ENCODE data around the gene SS18L1. TPM values are rescaled to one million over a fixed set of nuclear protein-coding genes. Genes with fewer than 3 reads are reported as not detected.

SS18L1 gene
- total RNA-seq, 1 experiment from 2014 or later, result 17.9 TPM

GRCh38 chr20:62133051-62133845, 10.3 kb upstream of the SS18L1 start:
- ChIA-PET CTCF (interaction anchor here (0.9 to 1.0 kb wide), 2 partner anchors 91 to 122 kb away, joined by 3 to 4 read pairs; no protein-coding TSS in a partner anchor), POLR2A (ENCODE audit: unreplicated experiment) (no interaction called here)
- no peak overlapping the region for H2AFZ ChIP-seq (ENCODE audit: low read length)
- no peak overlapping the region for H3K9ac ChIP-seq (ENCODE audit: low read length)
- no peak overlapping the region for H3K4me3 ChIP-seq (ENCODE audit: low read length)
- H3K4me1 ChIP-seq (ENCODE audit: insufficient read depth, low read length), result no peaks in the 10 kb centered on the region
- no peaks in the 10 kb centered on the region for H3K79me2 ChIP-seq (ENCODE audit: low read length)
- no peak for DNase-seq
- no peaks in the 10 kb centered on the region for H3K9me3 ChIP-seq (ENCODE audit: low read length)
- ATAC-seq, result 0 out of 2 replicates have a peak, but pooled peaks have one; percentile 7
- H4K20me1 ChIP-seq (ENCODE audit: low read length), result peaks cover 23% of the 10 kb centered on the region
- intact Hi-C loops (cut with micrococcal nuclease), result no loop called here
- no peaks in the 10 kb centered on the region for H3K27me3 ChIP-seq (ENCODE audit: low read length)
- H3K27ac ChIP-seq (ENCODE audit: low read length), result no peak overlapping the region
- TF ChIP-seq EZH2phosphoT487 (IDR thresholded peaks at IDR 0.05; ENCODE audit: borderline replicate concordance, low read length), result no peak
- TF ChIP-seq CTCF (conservative IDR thresholded peaks at IDR 0.05; ENCODE audit: low read depth, low read length), result no peak
- TF ChIP-seq EZH2 (IDR thresholded peaks at IDR 0.05; ENCODE audit: low read length, unreplicated experiment), result no peak
- H3K4me2 ChIP-seq (ENCODE audit: low read length), result no peak overlapping the region
- H3K36me3 ChIP-seq (ENCODE audit: low read depth, low read length), result peaks cover 55% of the 10 kb centered on the region
- H3F3A ChIP-seq (ENCODE audit: low read length, unreplicated experiment), result no peaks in the 10 kb centered on the region
- no TSS peak for BruUV-seq (replicated peaks)
- H3K9me2 ChIP-seq (replicated peaks; ENCODE audit: low read length), result no peaks in the 10 kb centered on the region

- ATAC-seq, result peak; percentile 27; the same call in 1 of the 2 replicates
- Histone ChIP-seq H3F3A (ENCODE audit: low read length, unreplicated experiment) (no peaks in the 10 kb centered on the region), H3K27me3 (ENCODE audit: low read length) (no peaks in the 10 kb centered on the region), H2AFZ (ENCODE audit: low read length) (no peak overlapping the region), H3K9ac (ENCODE audit: low read length) (no peak overlapping the region), H3K36me3 (ENCODE audit: low read depth, low read length) (peaks cover 58% of the 10 kb centered on the region), H3K4me2 (ENCODE audit: low read length) (no peak overlapping the region), H3K9me3 (ENCODE audit: low read length) (no peaks in the 10 kb centered on the region), H3K4me1 (ENCODE audit: insufficient read depth, low read length) (no peaks in the 10 kb centered on the region), H3K79me2 (ENCODE audit: low read length) (peaks cover 2% of the 10 kb centered on the region), H4K20me1 (ENCODE audit: low read length) (peaks cover 24% of the 10 kb centered on the region), H3K27ac (ENCODE audit: low read length) (no peak overlapping the region), H3K4me3 (ENCODE audit: low read length) (no peak overlapping the region), H3K9me2 (replicated peaks; ENCODE audit: low read length) (no peaks in the 10 kb centered on the region)
- TF ChIP-seq EZH2 (IDR thresholded peaks at IDR 0.05; ENCODE audit: low read length, unreplicated experiment), result no peak
- TF ChIP-seq CTCF (conservative IDR thresholded peaks at IDR 0.05; ENCODE audit: low read depth, low read length), result peak; percentile 30
- ChIA-PET POLR2A (ENCODE audit: unreplicated experiment) (no interaction called here), CTCF (interaction anchor here (0.9 to 1.0 kb wide), 2 partner anchors 92 to 123 kb away, joined by 3 to 4 read pairs; no protein-coding TSS in a partner anchor)
- BruUV-seq (replicated peaks), result no TSS peak
- no peak for DNase-seq
- intact Hi-C loops (cut with micrococcal nuclease), result no loop called here
Observed at GRCh38 chr20:62133864-62134263, 9.7 kb upstream of the SS18L1 start.

GRCh38 chr20:62134735-62135231, 8.8 kb upstream of the SS18L1 start:
- Histone ChIP-seq H3K4me2 (ENCODE audit: low read length) (no peak overlapping the region), H3K36me3 (ENCODE audit: low read depth, low read length) (peaks cover 65% of the 10 kb centered on the region), H3K4me1 (ENCODE audit: insufficient read depth, low read length) (no peaks in the 10 kb centered on the region), H3K4me3 (ENCODE audit: low read length) (no peak overlapping the region), H4K20me1 (ENCODE audit: low read length) (peaks cover 31% of the 10 kb centered on the region), H3F3A (ENCODE audit: low read length, unreplicated experiment) (no peaks in the 10 kb centered on the region), H3K79me2 (ENCODE audit: low read length) (peaks cover 11% of the 10 kb centered on the region), H3K27me3 (ENCODE audit: low read length) (no peaks in the 10 kb centered on the region), H2AFZ (ENCODE audit: low read length) (no peak overlapping the region), H3K9me2 (replicated peaks; ENCODE audit: low read length) (no peaks in the 10 kb centered on the region), H3K9ac (ENCODE audit: low read length) (no peak overlapping the region), H3K9me3 (ENCODE audit: low read length) (no peaks in the 10 kb centered on the region), H3K27ac (ENCODE audit: low read length) (no peak overlapping the region)
- BruUV-seq (replicated peaks), result no TSS peak
- DNase-seq (no peak), ATAC-seq (no peak)
- intact Hi-C loops (cut with micrococcal nuclease), result no loop called here
- POLR2A ChIA-PET (ENCODE audit: unreplicated experiment), result interaction anchor here (0.6 kb wide), 1 partner anchor 721 kb away, joined by 12 read pairs; no protein-coding TSS in a partner anchor
- TF ChIP-seq CTCF (conservative IDR thresholded peaks at IDR 0.05; ENCODE audit: low read depth, low read length), result no peak
- TF ChIP-seq EZH2 (IDR thresholded peaks at IDR 0.05; ENCODE audit: low read length, unreplicated experiment), result no peak
- no peak for TF ChIP-seq EZH2phosphoT487 (IDR thresholded peaks at IDR 0.05; ENCODE audit: borderline replicate concordance, low read length)
- CTCF ChIA-PET, result no interaction called here
